Upper lobe of left lung (tissue), 4 donors: ENCODE data around the gene TBX1.
"Not testable (repeated sequence)": the region's sequence is repeated elsewhere in the genome, so short reads cannot be mapped to it uniquely, and the experiment has no call there.

Source experiments
- CTCF ChIP-seq, 6 experiments: fragments of 450-650 bp in 4 of 6; fragments of 200-600 bp in 2 of 6; sonication (generic) in 2 of 6; IDR thresholded peaks; one replicate each; pipeline ENCODE4 v1.5.1; 2016 to 2019; ENCODE audit warnings: antibody characterized with exemption in 6 of 6
- POLR2A ChIP-seq, 4 donors: fragments of 450-650 bp; IDR thresholded peaks; one replicate each; pipeline ENCODE4 v1.5.1; 2016 to 2017; ENCODE audit warnings: antibody characterized with exemption in 4 of 4, mild to moderate bottlenecking in 2 of 4
- POLR2AphosphoS5 ChIP-seq, 2 donors: sonication (generic); formaldehyde crosslinking; IDR thresholded peaks; one replicate each; pipeline ENCODE4 v1.5.1; 2017; ENCODE audit warnings: antibody characterized with exemption in 2 of 2

GRCh38 chr22:19777192-19777591, 16.6 kb downstream of the TBX1 start:
- TF ChIP-seq CTCF, POLR2A, POLR2AphosphoS5 (IDR thresholded peaks at IDR 0.05): not testable (repeated sequence)
